Mammary epithelial cell (primary cell): ENCODE results near the gene TBX6.

ENCODE experiments used
- CTCF ChIP-seq, 2 donors: IDR thresholded peaks in 1 of 2; conservative IDR thresholded peaks in 1 of 2; 2 replicates each; pipeline ENCODE4 v1.5.1; 2011 to 2012; ENCODE audit warnings: inconsistent platforms in 2 of 2, low read length in 2 of 2, mild to moderate bottlenecking in 2 of 2, control low read depth in 1 of 2, low read depth in 1 of 2; ENCODE audit not compliant: insufficient read depth in 1 of 2; ENCODE audit errors: extremely low read depth in 1 of 2
- EZH2 ChIP-seq: IDR thresholded peaks from 2 replicates; pipeline ENCODE4 v1.6.1; 2012; ENCODE audit warnings: low read length, inconsistent platforms, borderline replicate concordance

- no peak for TF ChIP-seq CTCF (conservative IDR thresholded peaks at IDR 0.05 in 1 of 2, IDR thresholded peaks at IDR 0.05 in 1 of 2; ENCODE audit: extremely low read depth in 1 of 2, insufficient read depth in 1 of 2, low read depth in 1 of 2, low read length in 2 of 2)
- TF ChIP-seq EZH2 = no peak
Measured at GRCh38 chr16:30104492-30104891, 12.8 kb upstream of the TBX6 start.
